Esophagus squamous epithelium (tissue), 4 donors: ENCODE results near the gene PASD1.

Source experiments
- POLR2A ChIP-seq, 4 donors: fragments of 450-650 bp; IDR thresholded peaks; one replicate each; pipeline ENCODE4 v1.6.1; 2017; ENCODE audit warnings: antibody characterized with exemption in 4 of 4, mild to moderate bottlenecking in 4 of 4, moderate library complexity in 3 of 4
- TF ChIP-seq, protein P1 (sequence below), 6 experiments: fragments of 450-650 bp in 4 of 6; fragments of 200-600 bp in 2 of 6; sonication (generic) in 2 of 6; IDR thresholded peaks; one replicate each; pipeline ENCODE4 v1.5.1; 2016 to 2019; ENCODE audit warnings: antibody characterized with exemption in 6 of 6, mild to moderate bottlenecking in 4 of 6, moderate library complexity in 4 of 6

DNA sequence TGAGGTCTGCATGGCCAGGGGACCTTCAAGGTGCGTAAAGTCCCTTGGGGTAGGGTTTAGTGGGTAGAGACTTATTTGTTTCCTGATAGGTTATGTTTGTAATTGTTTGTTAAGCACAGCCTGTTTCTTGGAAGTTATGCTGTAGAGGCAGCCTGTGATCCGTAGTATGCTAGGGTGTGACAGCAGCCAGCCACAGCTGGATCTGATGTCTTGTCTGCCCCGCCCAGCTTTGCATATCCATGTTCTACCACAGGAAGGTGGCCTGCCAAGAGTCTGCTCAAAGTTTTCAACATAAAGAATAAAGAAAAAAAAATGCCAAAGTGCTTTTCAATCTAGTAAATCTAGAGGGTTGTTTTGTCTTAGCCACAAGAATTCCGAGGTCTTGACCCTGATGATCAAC lies 112.7 kb downstream of the PASD1 start:
- TF ChIP-seq, protein P1, sequence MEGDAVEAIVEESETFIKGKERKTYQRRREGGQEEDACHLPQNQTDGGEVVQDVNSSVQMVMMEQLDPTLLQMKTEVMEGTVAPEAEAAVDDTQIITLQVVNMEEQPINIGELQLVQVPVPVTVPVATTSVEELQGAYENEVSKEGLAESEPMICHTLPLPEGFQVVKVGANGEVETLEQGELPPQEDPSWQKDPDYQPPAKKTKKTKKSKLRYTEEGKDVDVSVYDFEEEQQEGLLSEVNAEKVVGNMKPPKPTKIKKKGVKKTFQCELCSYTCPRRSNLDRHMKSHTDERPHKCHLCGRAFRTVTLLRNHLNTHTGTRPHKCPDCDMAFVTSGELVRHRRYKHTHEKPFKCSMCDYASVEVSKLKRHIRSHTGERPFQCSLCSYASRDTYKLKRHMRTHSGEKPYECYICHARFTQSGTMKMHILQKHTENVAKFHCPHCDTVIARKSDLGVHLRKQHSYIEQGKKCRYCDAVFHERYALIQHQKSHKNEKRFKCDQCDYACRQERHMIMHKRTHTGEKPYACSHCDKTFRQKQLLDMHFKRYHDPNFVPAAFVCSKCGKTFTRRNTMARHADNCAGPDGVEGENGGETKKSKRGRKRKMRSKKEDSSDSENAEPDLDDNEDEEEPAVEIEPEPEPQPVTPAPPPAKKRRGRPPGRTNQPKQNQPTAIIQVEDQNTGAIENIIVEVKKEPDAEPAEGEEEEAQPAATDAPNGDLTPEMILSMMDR (IDR thresholded peaks at IDR 0.05), result no peak
- TF ChIP-seq POLR2A (IDR thresholded peaks at IDR 0.05), result no peak
